ENCODE measurements around the gene RAB34.

RAB34 gene, protein sequence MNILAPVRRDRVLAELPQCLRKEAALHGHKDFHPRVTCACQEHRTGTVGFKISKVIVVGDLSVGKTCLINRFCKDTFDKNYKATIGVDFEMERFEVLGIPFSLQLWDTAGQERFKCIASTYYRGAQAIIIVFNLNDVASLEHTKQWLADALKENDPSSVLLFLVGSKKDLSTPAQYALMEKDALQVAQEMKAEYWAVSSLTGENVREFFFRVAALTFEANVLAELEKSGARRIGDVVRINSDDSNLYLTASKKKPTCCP

DNA sequence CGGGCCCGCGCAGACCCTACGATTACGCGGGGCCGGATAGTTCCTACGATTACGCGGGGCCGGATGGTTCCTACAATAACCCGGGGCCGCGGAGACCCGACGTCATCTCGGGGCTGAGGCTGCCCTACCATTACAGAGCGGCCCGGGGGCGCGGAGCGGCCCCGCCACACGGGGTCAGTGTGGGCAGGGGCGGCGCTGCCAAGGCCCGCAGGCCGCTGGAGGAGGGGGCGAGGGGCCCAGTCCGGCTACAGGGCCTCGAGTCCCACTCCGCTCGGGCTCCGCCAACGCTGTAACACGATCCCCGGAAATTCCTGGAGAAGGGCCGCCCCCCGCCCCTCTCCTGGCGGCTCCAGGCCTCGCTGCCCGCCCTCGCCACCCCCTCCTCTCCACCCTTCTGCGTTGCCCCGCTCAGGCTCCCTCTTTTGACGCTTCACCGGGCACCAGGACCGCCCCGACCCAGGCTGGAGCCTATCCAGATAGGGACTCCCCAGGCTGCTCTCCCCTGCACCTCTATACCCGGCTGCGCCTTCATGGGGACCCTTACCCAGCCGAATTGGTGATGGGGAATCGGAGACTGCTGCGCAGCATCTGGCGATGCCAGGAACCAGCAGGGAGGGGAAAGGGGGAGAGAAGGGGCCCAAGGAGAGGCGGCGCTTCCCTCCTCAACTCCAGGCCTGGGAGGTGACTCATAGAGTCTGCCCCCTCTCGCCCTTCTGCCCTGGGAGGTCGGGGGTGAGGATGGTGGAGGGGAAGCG is at the start of gene RAB34:
Gene RAB34 (minus strand): TSS at position 291 of the 755 bp plus-strand sequence. CDS start 602 bp downstream, outside the sequence.
- DNase-seq (ENCODE audit: low read depth) = peak; percentile 58

DNA sequence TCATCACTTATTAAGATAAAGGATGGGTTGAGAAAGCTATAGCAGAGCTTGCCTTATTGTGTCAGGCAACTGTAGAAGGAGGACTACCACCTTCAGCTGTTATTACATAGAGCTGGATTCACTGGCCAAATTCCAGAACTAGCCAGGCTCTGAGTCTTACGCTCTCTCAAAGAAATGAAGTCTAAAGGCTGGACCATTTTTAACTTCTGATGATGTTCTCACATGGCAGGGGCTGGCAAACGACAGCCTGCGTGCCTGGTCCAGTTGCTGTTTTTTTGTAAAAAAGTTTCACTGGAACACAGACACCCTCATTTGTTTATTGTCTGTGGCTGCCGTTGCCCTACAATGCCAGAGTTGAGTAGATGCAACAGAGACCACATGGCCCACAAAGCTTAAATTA is 47.4 kb upstream of the RAB34 start:
- no peak for DNase-seq (ENCODE audit: low read depth)

DNA sequence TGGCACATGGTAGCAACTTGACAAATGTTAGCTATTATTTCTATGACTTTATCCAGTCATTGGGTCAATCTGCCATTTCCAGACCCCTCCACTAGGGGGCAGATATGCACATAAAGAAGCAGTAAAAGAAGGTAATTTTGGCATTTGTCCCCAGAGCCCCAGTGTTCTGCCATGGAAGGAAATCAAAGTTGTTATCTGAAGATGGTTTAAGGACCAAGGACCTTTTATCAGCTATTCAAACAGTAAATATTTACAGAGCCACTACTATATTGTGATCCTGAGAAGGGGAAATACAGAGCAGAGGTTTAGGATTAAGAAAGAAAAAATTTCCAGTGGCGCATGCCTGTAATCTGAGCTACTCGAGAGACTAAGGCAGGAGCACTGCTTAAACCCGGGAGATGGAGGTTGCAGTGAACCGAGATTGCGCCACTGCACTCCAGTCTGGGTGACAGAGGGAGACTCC is 46.2 kb upstream of the RAB34 start:
- peak; percentile 43 for DNase-seq (ENCODE audit: low read depth)

DNA sequence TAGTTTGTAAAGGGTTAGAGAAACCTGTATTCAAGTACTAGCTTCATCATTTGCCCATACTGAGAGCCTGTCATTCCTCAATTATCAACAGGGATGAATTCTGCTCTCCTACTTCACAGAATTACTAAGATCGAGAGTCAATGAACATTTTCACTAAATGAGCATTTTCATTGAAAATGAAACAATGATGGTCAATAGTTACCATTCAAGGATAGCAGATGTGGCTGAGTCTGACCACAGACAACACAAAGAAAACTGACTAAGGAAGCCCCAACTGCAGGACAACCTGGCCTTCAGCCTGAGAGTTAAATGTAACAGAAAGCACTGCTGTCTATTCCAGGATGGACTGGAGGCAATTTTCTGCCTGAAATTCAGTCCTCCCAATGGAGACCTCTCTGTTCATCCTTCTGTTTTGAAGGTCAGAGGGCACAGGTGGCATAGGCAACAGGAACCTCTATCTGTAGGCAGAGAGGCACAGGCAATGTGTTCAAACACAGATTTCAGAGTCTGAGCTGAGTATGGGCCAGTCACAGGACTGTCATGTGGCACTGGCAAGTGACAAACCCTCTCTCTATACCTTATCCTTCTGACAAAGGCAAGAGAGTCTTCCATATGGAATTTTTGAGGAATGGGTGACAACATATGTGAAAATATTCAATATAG is 45.6 kb upstream of the RAB34 start:
- DNase-seq (ENCODE audit: low read depth) = no peak

DNA sequence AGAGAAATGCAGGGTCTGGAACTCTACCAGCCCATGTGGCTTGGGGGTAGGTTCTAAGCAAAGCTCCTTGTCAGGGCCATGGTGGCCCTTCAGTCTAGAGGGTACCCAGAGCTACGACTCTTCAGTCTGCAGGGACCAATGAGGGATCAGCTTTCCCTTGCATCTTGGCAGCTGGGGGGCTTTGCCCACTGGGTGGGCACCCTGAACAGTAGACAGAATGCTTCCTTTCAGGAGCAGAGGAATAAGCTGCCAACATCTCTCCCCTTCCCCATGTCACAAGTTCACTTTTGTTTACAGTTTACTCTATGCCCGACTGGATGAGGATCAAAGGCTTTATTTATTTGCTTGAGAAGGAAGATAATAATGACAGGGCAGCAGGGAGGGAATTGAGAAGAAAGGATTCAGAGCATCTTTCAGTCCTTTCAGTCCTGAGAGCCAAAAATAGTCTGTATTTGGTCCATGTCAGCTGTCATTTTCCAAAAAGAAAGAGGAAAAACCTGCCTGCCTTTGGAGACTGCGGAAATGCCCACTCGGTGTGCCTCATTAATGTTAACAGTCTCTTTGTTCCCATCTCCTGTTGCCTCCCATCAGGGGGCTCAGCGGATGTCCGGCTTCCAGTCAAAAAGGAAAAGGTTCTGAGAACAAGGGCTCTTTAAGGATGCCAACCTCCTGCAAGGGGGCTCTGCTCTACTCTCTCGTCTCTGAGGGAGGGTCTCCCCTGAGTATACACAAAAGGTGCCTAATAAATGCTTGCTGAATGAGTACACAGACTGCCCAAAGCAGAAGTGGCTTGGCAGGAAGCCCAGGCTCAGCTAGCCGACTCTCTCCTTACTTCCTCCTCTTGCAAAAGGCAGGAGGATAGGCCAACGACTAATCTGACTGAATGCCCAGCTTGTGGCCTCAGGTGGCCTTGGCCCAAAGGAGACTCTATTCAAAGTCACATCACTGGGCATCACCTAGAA is 43.2 kb upstream of the RAB34 start:
- DNase-seq (ENCODE audit: low read depth) = no peak

DNA sequence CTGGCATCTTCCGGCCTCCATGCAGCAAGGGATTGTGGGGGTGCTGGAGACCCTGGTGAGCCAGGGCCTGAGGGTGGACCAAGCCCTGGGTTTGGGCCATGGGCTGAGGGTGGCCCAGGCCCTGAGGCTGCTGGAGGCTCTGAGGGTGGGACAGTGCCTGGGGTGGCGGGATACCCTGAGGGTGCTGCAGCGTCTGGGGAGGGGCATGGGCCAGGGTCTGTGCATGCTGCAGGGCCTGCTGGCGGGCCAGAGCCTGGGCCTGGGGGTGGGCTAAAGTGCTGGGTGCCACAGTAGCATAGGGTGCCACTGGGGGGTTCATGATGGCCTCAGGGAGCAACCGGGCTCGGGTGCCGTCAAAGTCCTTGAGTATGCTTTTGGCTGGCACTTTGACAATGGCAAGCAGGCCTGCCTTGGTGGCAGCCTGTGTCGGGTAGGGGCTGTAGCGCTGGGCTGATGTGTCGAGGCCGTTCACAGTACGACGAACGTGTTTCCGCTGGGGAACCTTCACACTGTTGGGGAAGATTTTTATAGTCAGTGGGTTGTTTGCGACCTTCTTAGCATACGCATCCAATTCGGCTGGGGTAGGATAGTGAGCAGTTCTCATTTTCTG is 41.7 kb upstream of the RAB34 start:
- no peak for DNase-seq (ENCODE audit: low read depth)

DNA sequence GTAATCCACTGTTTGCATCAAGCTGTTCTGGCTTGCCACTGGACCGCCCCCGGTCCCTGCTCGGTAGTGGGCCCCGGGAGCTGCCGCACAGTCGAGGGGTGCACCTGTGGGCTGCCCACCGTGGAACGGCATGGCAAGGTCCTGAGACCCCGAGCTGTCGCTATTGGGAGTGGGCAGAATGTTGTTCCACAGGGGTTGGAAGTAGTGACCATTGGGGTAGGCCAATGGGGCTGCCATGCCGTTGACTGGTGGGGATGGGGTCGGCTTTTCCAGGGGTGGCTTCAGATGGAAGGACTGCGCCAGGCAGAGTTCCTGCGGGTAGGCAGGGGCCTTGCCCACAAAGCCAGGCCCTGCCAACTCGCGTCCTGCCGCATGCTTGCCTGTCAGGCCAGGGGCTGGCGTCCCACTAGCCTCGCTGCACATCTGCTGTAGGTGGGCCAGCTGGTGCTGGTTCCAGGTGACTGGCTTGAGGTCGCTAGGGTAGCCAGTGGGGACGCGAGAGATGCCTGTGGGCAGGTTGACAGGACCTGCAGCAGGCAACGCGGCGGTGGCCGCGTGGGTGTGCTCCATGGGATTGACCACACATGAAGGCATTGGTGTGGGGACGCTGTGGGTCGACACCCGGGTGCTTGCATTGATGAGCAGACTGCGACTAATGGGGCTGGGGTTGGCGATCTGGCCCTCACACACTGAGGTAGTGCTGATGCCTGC is 40.9 kb upstream of the RAB34 start:
- DNase-seq (ENCODE audit: low read depth) = no peak

DNA sequence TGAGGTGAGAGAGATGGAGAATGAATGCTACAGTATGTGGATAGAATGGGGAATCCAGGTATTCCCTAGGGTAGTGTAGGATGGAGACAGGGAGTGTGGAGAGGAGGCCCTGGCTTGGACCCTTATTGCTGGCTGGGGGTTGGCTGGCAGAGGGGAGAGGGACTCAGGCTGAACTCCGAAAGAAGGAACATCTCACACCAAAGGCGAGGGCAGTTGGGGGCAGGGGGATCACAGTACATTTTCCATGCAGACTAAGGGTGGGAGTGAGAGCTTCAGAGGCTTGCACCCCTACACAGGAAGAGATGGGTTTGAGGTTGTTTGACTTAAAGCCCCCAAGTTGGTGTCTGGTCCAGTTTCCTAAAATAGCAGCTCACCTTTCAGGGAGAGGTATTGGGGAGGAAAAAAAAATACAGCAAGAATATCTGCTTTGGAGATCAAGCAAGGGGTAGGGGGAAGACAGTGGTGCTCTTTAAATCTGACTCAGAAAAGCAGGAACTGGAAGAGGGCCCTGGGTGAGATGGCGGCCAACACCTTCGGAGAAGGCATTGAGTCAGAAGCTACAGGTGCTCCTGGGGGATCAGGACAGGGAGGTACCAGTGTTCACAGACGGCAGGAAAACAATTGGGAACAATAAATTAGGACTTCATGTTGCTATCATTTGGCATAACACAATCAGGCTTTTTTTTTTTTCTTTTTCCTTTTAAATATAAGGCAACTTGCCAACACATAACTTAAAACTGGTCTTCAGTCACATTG is 38.6 kb upstream of the RAB34 start:
- no peak for DNase-seq (ENCODE audit: low read depth)

DNA sequence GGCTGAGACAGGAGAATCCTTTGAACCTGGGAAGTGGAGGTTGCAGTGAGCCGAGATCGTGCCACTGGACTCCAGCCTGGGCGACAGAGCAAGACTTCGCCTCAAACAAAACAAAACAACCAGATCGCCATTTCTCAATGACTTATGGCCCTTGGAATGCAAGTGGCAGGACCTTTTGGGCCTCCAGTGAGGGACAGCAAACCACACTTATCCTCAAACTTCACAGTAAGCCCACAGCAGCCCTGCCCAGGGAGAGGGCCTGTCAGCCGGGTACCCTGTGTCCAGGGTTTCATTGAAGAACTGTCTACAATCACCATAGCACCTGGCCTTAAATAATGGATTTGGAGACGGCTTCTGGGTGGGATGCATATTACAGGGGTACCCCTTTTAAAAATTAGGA is 37.8 kb upstream of the RAB34 start:
- no peak for DNase-seq (ENCODE audit: low read depth)

DNA sequence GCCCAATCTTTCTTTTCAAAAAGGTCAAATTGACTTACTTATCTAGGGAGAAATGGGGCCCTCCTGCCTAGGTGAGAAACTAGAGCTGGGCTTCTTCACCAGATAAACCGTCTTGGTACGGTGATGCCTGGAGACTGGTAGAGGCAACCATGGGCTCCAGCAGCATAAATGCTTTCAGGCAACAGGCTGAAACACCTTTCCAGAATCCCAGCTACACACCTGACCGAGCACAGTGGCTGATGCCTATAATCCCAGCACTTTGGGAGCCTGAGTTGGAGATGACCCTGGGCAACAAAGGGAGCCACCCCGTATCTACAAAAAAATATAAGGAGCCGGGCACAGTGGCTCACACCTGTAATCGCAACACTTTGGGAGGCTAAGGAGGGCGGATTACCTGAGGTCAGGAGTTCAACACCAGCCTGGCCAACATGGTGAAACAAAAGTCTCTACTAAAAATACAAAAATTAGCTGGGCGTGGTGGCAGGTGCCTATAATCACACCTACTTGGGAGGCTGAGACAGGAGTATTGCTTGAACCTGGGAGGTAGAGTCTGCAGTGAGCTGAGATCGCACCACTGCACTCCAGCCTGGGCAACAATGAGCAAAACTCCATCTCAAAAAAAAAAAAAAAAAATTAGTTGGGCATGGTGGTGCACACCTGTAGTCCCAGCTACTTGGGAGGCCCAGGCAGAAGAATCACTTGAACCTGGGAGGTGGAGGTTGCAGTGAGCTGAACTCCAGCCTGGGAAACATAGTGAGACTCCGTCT is 34.1 kb upstream of the RAB34 start:
- no peak for DNase-seq (ENCODE audit: low read depth)

DNA sequence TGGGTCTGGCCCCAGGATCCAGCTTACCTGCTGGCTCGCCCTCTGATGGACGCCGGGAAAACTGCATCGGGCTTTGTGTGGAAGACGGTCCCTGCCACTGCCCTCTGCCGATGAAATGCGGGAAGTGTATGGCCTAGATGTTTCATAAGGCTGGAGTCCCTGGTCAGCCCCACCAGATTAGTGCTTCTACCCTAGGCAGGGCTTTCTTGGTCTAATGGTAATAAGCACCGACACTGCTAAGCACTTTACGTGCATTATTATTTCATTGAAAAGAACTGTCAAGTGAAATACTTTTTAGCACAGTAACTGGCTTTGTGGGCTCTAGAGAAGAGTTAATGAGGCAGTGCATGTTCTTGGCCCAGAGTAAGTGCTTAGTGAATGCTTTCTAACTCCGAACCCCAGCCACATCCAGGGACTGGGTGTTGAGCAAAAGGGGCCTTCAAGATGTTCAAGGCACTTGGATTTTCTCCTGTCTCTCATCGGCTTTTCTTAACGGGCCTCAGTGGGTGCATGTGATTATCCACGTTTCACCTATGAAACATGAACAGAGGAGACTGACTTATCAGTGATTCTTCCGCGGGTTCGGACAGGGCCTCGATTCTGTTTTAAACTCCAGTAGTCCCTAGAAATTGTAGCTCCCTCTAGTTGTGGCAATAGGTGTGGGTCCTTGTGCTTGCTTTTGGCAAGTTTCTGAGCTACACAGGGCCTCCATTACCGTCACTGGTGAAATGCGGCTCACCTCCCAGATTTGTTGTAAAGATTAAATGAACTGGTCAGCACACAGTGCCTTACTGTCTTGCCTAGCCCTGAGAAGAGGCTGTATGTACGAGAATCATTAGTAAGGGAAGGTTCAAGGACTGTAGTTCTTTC is 32.7 kb upstream of the RAB34 start:
- DNase-seq (ENCODE audit: low read depth) = no peak

DNA sequence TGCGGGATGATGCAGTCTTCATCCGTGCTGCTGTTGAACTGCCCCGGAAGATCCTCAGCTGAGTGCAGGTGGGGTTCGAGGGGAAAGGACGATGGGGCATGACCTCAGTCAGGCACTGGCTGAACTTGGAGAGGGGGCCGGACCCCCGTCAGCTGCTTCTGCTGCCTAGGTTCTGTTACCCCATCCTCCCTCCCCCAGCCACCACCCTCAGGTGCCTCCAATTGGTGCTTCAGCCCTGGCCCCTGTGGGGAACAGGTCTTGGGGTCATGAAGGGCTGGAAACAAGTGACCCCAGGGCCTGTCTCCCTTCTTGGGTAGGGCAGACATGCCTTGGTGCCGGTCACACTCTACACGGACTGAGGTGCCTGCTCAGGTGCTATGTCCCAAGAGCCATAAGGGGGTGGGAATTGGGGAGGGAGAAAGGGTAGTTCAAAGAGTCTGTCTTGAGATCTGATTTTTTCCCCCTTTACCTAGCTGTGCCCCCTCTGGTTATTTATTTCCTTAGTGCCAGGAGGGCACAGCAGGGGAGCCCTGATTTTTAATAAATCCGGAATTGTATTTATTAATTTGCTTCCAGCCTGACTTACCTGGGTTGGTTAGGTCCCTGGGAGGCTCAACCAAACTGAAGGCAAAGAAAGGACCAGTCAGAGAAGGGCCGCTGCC is 32.0 kb upstream of the RAB34 start:
- DNase-seq (ENCODE audit: low read depth) = no peak

DNA sequence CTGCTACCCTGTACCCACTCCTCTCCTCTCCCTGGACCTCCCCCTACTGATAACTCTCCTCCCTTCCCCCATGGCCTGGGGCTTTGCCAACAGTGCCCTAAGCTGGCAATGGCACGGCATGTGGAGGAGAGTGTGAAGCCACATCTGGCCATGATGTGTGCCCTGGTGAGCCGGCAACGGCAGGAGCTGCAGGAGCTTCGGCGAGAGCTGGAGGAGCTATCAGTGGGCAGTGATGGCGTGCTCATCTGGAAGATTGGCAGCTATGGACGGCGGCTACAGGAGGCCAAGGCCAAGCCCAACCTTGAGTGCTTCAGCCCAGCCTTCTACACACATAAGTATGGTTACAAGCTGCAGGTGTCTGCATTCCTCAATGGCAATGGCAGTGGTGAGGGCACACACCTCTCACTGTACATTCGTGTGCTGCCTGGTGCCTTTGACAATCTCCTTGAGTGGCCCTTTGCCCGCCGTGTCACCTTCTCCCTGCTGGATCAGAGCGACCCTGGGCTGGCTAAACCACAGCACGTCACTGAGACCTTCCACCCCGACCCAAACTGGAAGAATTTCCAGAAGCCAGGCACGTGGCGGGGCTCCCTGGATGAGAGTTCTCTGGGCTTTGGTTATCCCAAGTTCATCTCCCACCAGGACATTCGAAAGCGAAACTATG is 31.3 kb upstream of the RAB34 start:
- DNase-seq (ENCODE audit: low read depth) = no peak

DNA sequence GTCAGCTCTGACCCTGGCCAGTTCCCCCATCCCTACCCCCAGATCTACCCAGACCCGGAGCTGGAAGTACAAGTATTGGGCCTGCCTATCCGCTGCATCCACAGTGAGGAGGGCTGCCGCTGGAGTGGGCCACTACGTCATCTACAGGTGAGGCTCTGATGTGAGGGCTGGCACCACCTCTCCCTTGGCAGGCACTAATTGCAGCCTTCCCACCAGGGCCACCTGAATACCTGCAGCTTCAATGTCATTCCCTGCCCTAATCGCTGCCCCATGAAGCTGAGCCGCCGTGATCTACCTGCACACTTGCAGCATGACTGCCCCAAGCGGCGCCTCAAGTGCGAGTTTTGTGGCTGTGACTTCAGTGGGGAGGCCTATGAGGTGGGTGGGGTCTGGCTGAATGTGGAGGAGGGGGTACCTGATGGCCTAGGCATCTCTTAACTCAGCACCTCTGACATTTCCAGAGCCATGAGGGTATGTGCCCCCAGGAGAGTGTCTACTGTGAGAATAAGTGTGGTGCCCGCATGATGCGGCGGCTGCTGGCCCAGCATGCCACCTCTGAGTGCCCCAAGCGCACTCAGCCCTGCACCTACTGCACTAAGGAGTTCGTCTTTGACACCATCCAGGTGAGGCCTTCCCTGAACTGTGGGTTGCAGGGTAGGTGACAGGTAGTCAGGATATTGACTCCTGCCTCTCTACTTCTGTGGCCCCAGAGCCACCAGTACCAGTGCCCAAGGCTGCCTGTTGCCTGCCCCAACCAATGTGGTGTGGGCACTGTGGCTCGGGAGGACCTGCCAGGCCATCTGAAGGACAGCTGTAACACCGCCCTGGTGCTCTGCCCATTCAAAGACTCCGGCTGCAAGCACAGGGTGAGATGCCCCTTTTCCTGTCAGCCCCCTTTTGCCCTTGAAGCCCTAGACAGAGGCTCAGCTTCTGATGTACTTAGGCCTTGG is 30.4 kb upstream of the RAB34 start:
- DNase-seq (ENCODE audit: low read depth) = no peak

DNA sequence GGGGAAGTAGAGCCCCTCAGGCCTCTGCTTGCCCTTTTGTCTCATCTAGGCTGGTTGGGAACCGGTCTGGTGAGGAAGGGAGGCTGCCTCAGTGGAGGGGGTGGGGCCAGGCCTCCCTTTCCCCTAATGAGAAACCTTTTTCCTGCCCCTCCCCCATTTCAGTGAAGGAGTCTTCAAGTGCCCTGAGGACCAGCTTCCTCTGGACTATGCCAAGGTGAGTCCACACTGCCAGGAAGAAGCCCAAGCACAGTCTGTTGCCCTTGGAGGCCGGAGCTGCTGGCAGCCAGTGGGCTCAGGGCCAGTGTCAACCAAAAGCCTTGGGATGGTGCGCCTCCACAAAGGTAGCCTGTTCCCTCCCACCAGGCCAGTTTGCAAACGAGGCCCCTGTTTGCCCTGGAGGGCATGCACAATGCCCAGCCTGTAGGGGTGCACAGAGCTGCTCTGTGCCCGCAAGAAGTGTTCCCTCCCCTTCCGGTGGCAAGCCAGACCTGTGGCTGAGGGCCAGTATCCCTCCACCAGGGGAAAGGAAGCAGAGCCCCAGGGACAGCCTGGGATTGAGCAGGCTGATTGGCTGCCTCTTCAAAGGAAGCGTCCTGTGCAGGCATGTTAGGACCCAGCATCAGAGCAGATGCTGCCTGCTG is 29.5 kb upstream of the RAB34 start:
- no peak for DNase-seq (ENCODE audit: low read depth)

All from HS-5 (cell line).